GM12872 (cell line): ENCODE data around the gene TMEM11.

ENCODE experiments used
- CTCF ChIP-seq: IDR thresholded peaks from 3 replicates; pipeline ENCODE4 v1.5.1; 2011; ENCODE audit warnings: low read depth, mild to moderate bottlenecking, low read length, moderate library complexity; ENCODE audit not compliant: insufficient read depth

Gene TMEM11

GRCh38 chr17:21240369-21241055 lies 26.6 kb upstream of the TMEM11 start:
- TF ChIP-seq CTCF, result no peak

- peak; percentile 69 for TF ChIP-seq CTCF
These were observed 25.9 kb upstream of the TMEM11 start for GRCh38 chr17:21239680-21240368.

GRCh38 chr17:21235921-21236320 lies 22.0 kb upstream of the TMEM11 start:
- TF ChIP-seq CTCF, result no peak

DNA sequence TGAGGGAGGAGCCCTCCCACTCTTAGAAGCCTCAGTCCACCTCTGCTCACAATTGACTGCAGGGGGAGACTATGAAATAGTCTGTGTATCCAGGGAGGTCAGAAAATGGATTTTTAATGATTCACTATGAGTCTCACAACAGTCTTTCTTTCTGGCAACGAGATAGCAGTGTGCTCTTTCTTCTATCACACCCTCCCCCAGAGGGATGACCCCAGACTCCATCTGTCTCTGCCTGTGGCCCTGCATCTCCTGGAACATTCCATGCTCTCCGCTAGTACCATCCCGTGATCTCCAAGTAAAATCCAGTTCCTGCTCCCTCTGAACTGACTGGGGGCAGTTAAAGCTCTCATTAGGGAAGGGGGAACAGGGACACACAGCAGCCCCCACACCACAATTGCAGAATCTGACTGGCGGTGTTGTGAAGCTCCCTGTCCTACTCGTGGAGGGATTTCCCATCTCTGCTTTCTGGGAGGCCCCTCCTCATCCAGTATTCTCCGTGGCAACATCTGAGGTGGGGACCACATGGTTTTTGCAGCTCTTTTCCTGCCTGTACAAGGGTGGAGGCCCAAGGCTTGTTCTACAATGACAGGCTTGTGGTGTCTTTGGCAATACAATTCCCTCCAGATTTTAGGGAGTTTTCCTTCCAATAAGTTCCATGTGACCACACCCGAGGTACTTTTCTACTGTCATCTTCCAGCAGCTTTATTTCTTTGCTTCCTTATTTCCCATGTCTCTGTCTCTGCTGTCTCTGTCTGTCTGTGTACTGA lies 19.8 kb upstream of the TMEM11 start:
- no peak for TF ChIP-seq CTCF

GRCh38 chr17:21232033-21232749 lies 18.2 kb upstream of the TMEM11 start:
- no peak for TF ChIP-seq CTCF

DNA sequence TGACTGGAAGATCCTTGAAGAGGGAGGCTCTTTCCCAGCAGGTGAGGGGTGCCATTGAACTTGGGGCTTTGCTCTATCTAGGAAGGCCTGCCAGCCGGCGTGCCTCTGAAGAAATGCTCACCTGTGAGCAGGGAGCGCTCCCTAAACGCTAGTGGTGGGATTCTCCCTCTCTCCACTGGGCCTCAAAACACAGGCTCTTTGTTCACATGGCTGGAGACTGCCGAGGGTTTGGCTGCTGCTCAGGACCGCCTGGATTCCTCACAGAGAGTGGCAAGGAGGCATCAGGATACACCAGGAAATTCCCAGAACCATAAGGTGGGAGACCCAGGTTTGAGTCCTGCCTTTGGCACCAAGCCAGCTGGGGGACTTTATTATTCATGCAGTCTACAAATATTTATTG lies 17.6 kb upstream of the TMEM11 start:
- no peak for TF ChIP-seq CTCF

DNA sequence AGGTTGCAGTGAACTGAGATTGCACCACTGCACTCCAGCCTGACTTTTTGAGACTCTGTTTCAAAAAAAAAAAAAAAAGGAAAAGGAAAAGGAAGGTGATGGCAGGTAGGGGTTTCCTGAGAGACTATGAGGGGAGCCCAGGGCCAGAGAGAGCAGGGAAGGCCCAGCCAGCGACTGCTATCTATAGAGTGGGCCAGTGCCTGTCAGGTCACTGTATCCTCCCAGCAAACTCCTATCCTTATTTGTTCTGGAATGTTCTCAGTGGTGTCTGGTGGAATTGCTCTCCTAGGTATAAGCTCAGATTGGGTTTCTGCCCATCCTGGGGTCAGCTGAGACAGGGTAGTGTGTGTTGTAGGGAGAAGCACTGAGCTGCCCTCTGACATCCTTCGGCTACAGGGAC lies 14.9 kb upstream of the TMEM11 start:
- no peak for TF ChIP-seq CTCF
